GM10266 (cell line): ENCODE measurements around the gene THG1L.
"Not testable (repeated sequence)": the region's sequence is repeated elsewhere in the genome, so short reads cannot be mapped to it uniquely, and the experiment has no call there.

Experiments
- DNase-seq: peaks from one replicate; pipeline ENCODE4 v3.0.0; 2012; ENCODE audit errors: extremely low spot score
- CTCF ChIP-seq: IDR thresholded peaks from 2 replicates; pipeline ENCODE4 v1.5.1; 2012; ENCODE audit warnings: mild to moderate bottlenecking, low read depth; ENCODE audit not compliant: control insufficient read depth, insufficient read depth; ENCODE audit errors: missing control alignments

The THG1L gene

GRCh38 chr5:157718519-157718918 lies 12.7 kb upstream of the THG1L start:
- TF ChIP-seq CTCF = peak; percentile 48
- DNase-seq = peak; percentile 42

GRCh38 chr5:157719245-157719644 lies 12.0 kb upstream of the THG1L start:
- no peak for TF ChIP-seq CTCF
- no peak for DNase-seq

GRCh38 chr5:157721159-157721558 lies 10.1 kb upstream of the THG1L start:
- TF ChIP-seq CTCF = no peak
- no peak for DNase-seq

- not testable (repeated sequence) for DNase-seq
Measured at GRCh38 chr5:157722895-157723294, 8.3 kb upstream of the THG1L start.

- not testable (repeated sequence) for DNase-seq
Measured at GRCh38 chr5:157726607-157727006, 4.6 kb upstream of the THG1L start.

GRCh38 chr5:157727858-157728257 lies 3.4 kb upstream of the THG1L start:
- not testable (repeated sequence) for DNase-seq

GRCh38 chr5:157729858-157730257 lies 1.4 kb upstream of the THG1L start:
- peak; percentile 66 for DNase-seq
- no peak for TF ChIP-seq CTCF

GRCh38 chr5:157730900-157731271 lies 334 bp upstream of the THG1L start:
- DNase-seq = no peak
- TF ChIP-seq CTCF = no peak

- TF ChIP-seq CTCF = no peak
- no peak for DNase-seq
Measured at GRCh38 chr5:157732130-157732514, 902 bp downstream of the THG1L start.
